Measurements from ENCODE around the gene NTM. TPM values are rescaled to one million over a fixed set of nuclear protein-coding genes. Genes with fewer than 3 reads are reported as not detected.

The NTM gene
- total RNA-seq, 1 donor from 2014 or later, result 4.3 TPM

GRCh38 chr11:131814108-131814507 lies 443.7 kb downstream of the NTM start:
- Mint-ChIP-seq H3K4me3 (ENCODE audit: low read depth) (no peak overlapping the region), H3K27ac (no peak overlapping the region), H3K9me3 (ENCODE audit: low read depth) (no peaks in the 10 kb centered on the region), H3K4me1 (ENCODE audit: low read depth) (peaks cover 2% of the 10 kb centered on the region), H3K27me3 (peaks cover 17% of the 10 kb centered on the region), H3K36me3 (ENCODE audit: insufficient read depth) (no peaks in the 10 kb centered on the region)
- no peak for DNase-seq (ENCODE audit: low spot score, unreplicated experiment)
- TF ChIP-seq CTCF (IDR thresholded peaks at IDR 0.05; ENCODE audit: unreplicated experiment), result no peak

GRCh38 chr11:131815590-131815989 lies 445.2 kb downstream of the NTM start:
- H3K9me3 Mint-ChIP-seq (ENCODE audit: low read depth), result no peaks in the 10 kb centered on the region

GRCh38 chr11:131816051-131816450 lies 445.6 kb downstream of the NTM start:
- H3K27me3 Mint-ChIP-seq, result peaks cover 21% of the 10 kb centered on the region
- H3K4me3 Mint-ChIP-seq (ENCODE audit: low read depth), result no peak overlapping the region
- no peak for TF ChIP-seq CTCF (IDR thresholded peaks at IDR 0.05; ENCODE audit: unreplicated experiment)
- DNase-seq (ENCODE audit: low spot score, unreplicated experiment), result no peak
- peaks cover 2% of the 10 kb centered on the region for H3K4me1 Mint-ChIP-seq (ENCODE audit: low read depth)
- no peaks in the 10 kb centered on the region for H3K36me3 Mint-ChIP-seq (ENCODE audit: insufficient read depth)
- no peak overlapping the region for H3K27ac Mint-ChIP-seq
- no peaks in the 10 kb centered on the region for H3K9me3 Mint-ChIP-seq (ENCODE audit: low read depth)

More at GRCh38 chr11:131815590-131815989, 445.2 kb downstream of the NTM start:
- Mint-ChIP-seq H3K4me1 (ENCODE audit: low read depth) (peaks cover 2% of the 10 kb centered on the region), H3K36me3 (ENCODE audit: insufficient read depth) (no peaks in the 10 kb centered on the region), H3K4me3 (ENCODE audit: low read depth) (no peak overlapping the region), H3K27ac (no peak overlapping the region), H3K27me3 (peaks cover 21% of the 10 kb centered on the region)
- DNase-seq (ENCODE audit: low spot score, unreplicated experiment), result no peak
- TF ChIP-seq CTCF (IDR thresholded peaks at IDR 0.05; ENCODE audit: unreplicated experiment), result no peak

GRCh38 chr11:131817687-131818188 lies 447.3 kb downstream of the NTM start:
- TF ChIP-seq CTCF (IDR thresholded peaks at IDR 0.05; ENCODE audit: unreplicated experiment), result no peak
- no peaks in the 10 kb centered on the region for H3K36me3 Mint-ChIP-seq (ENCODE audit: insufficient read depth)
- peaks cover 9% of the 10 kb centered on the region for H3K4me1 Mint-ChIP-seq (ENCODE audit: low read depth)
- DNase-seq (ENCODE audit: low spot score, unreplicated experiment), result no peak
- no peak overlapping the region for H3K27ac Mint-ChIP-seq
- H3K9me3 Mint-ChIP-seq (ENCODE audit: low read depth), result no peaks in the 10 kb centered on the region
- H3K4me3 Mint-ChIP-seq (ENCODE audit: low read depth), result no peak overlapping the region
- H3K27me3 Mint-ChIP-seq, result peaks cover 24% of the 10 kb centered on the region

- Mint-ChIP-seq H3K36me3 (ENCODE audit: insufficient read depth) (no peaks in the 10 kb centered on the region), H3K4me3 (ENCODE audit: low read depth) (no peak overlapping the region), H3K27ac (no peak overlapping the region), H3K4me1 (ENCODE audit: low read depth) (peaks cover 21% of the 10 kb centered on the region), H3K9me3 (ENCODE audit: low read depth) (no peaks in the 10 kb centered on the region), H3K27me3 (peaks cover 16% of the 10 kb centered on the region)
- no peak for DNase-seq (ENCODE audit: low spot score, unreplicated experiment)
- TF ChIP-seq CTCF (IDR thresholded peaks at IDR 0.05; ENCODE audit: unreplicated experiment), result no peak
Observed at GRCh38 chr11:131819865-131820264, 449.4 kb downstream of the NTM start.
